ENCODE measurements around the gene PCSK5. TPM values are rescaled to one million over a fixed set of nuclear protein-coding genes. Genes with fewer than 3 reads are reported as not detected.
"Not testable (repeated sequence)": the region's sequence is repeated elsewhere in the genome, so short reads cannot be mapped to it uniquely, and the experiment has no call there.

The PCSK5 gene
- total RNA-seq, 1 experiment from 2014 or later, result 7.5 TPM

DNA sequence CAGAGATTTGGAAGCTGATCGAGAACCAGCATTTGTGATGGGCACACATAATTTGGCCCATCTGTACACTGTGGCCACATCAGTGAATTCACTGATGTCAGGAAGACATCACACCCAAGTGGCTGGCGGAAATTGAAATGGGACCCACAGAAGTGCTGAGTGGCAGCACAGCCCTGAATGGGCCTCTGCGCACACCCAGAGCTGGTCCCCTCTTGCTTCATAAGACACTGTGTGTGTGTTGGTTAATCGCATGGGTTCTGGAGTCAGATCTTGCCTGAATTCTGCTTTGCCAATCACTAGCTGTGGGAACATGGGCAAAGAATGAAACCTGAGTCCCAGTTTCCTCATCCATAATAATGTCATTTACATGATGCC is 72.2 kb downstream of the PCSK5 start:
- H3K79me1 ChIP-seq (ENCODE audit: insufficient read depth, low read depth, low read length, poor library complexity, severe bottlenecking), result no peaks in the 10 kb centered on the region
- H3K23ac ChIP-seq (ENCODE audit: insufficient read length, low read depth, low read length), result no peak overlapping the region
- H3T11ph ChIP-seq (ENCODE audit: low read length), result no peak overlapping the region
- H3K18ac ChIP-seq (ENCODE audit: insufficient read length, low read depth, low read length), result no peak overlapping the region
- H3K79me2 ChIP-seq (ENCODE audit: insufficient read depth, low read length), result peaks cover 4% of the 10 kb centered on the region; the same call in 1 of the 2 replicates
- H4K91ac ChIP-seq (ENCODE audit: insufficient read length, low read depth, low read length), result no peak overlapping the region
- DNase-seq, result no peak
- no peak overlapping the region for H2BK120ac ChIP-seq (ENCODE audit: low read depth, low read length, poor library complexity, severe bottlenecking)
- H2AFZ ChIP-seq (ENCODE audit: low read length), result no peak overlapping the region
- peaks cover 13 to 15% of the 10 kb centered on the region in 2 experiments for H3K4me1 Mint-ChIP-seq
- no peaks in the 10 kb centered on the region for H3K27me3 ChIP-seq (ENCODE audit: insufficient read depth, low read length)
- no peak overlapping the region for H3K4ac ChIP-seq (ENCODE audit: low read depth, low read length)
- no peak overlapping the region for H2AK5ac ChIP-seq (ENCODE audit: insufficient read length, low read length)
- no peak overlapping the region for H4K8ac ChIP-seq (replicated peaks; ENCODE audit: insufficient read length, low read depth, low read length)
- no peak overlapping the region for H3K27ac ChIP-seq (ENCODE audit: insufficient read length, low read depth, low read length)
- H3K9me3 ChIP-seq (ENCODE audit: control insufficient read depth, low read depth, low read length), result no peaks in the 10 kb centered on the region
- no peak overlapping the region for H3K9ac ChIP-seq (ENCODE audit: extremely low read depth, insufficient read length, low read length)
- H3K27me3 Mint-ChIP-seq (ENCODE audit: low read depth), result no peaks in the 10 kb centered on the region
- H3K56ac ChIP-seq (ENCODE audit: insufficient read length, low read depth, low read length), result no peak overlapping the region
- H3K23me2 ChIP-seq (ENCODE audit: insufficient read length, low read depth, low read length, poor library complexity, severe bottlenecking), result no peaks in the 10 kb centered on the region
- no peaks in the 10 kb centered on the region; the same call in 1 of the 2 replicates for H3K4me1 ChIP-seq (ENCODE audit: insufficient read depth, low read length)
- 0 out of 7 replicates have a peak overlapping the region, but pooled peaks of 1 of the 3 experiments have one; percentile 90 for H3K27ac Mint-ChIP-seq
- H2BK5ac ChIP-seq (ENCODE audit: insufficient read length, low read length), result no peak overlapping the region
- no peak overlapping the region for H3K4me2 ChIP-seq (ENCODE audit: insufficient read depth, insufficient read length, low read length)
- no peaks in the 10 kb centered on the region for H4K20me1 ChIP-seq (ENCODE audit: control insufficient read depth, insufficient read depth, insufficient read length)
- H2BK12ac ChIP-seq (ENCODE audit: insufficient read length, low read depth, low read length), result no peak overlapping the region
- TF ChIP-seq CTCF (conservative IDR thresholded peaks at IDR 0.05), result no peak
- no peak overlapping the region for H3K4me3 Mint-ChIP-seq
- H3K14ac ChIP-seq (ENCODE audit: insufficient read depth, low read length), result no peak overlapping the region; the same call in 1 of the 2 replicates
- H3K9me3 Mint-ChIP-seq, result no peaks in the 10 kb centered on the region; a peak in 1 of 5 replicates
- H3K36me3 Mint-ChIP-seq (ENCODE audit: insufficient read depth in 1 of 3, low read depth in 3 of 3), result no peaks in the 10 kb centered on the region
- no peak overlapping the region for H2BK20ac ChIP-seq (ENCODE audit: low read depth, low read length, poor library complexity, severe bottlenecking)
- H4K5ac ChIP-seq (ENCODE audit: insufficient read length, low read depth, low read length), result no peak overlapping the region
- no CpG with 5 or more reads among the region's 4 CpGs for WGBS (ENCODE audit: extremely low coverage, insufficient read length, low lambda C conversion rate)
- no peak overlapping the region for H2BK15ac ChIP-seq (ENCODE audit: low read depth, low read length)

- not testable (repeated sequence) for H3K9me3 ChIP-seq (ENCODE audit: control insufficient read depth, low read depth, low read length); H3K23ac ChIP-seq (ENCODE audit: insufficient read length, low read depth, low read length); H3K9ac ChIP-seq (ENCODE audit: extremely low read depth, insufficient read length, low read length); H2BK15ac ChIP-seq (ENCODE audit: low read depth, low read length); H3K27me3 ChIP-seq (ENCODE audit: insufficient read depth, low read length); H3K4me1 ChIP-seq (ENCODE audit: insufficient read depth, low read length); H3K36me3 Mint-ChIP-seq (ENCODE audit: insufficient read depth in 1 of 3, low read depth in 3 of 3); H3K14ac ChIP-seq (ENCODE audit: insufficient read depth, low read length); H4K5ac ChIP-seq (ENCODE audit: insufficient read length, low read depth, low read length); H3K4ac ChIP-seq (ENCODE audit: low read depth, low read length); H3K23me2 ChIP-seq (ENCODE audit: insufficient read length, low read depth, low read length, poor library complexity, severe bottlenecking); H3K56ac ChIP-seq (ENCODE audit: insufficient read length, low read depth, low read length); H4K8ac ChIP-seq (replicated peaks; ENCODE audit: insufficient read length, low read depth, low read length); H3K27me3 Mint-ChIP-seq (ENCODE audit: low read depth); DNase-seq; H2AFZ ChIP-seq (ENCODE audit: low read length); H2BK20ac ChIP-seq (ENCODE audit: low read depth, low read length, poor library complexity, severe bottlenecking); H2BK5ac ChIP-seq (ENCODE audit: insufficient read length, low read length); H2BK120ac ChIP-seq (ENCODE audit: low read depth, low read length, poor library complexity, severe bottlenecking); H3K9me3 Mint-ChIP-seq; H2BK12ac ChIP-seq (ENCODE audit: insufficient read length, low read depth, low read length); H2AK5ac ChIP-seq (ENCODE audit: insufficient read length, low read length); H3K27ac ChIP-seq (ENCODE audit: insufficient read length, low read depth, low read length); H3K18ac ChIP-seq (ENCODE audit: insufficient read length, low read depth, low read length); H3K4me3 Mint-ChIP-seq; H3K4me2 ChIP-seq (ENCODE audit: insufficient read depth, insufficient read length, low read length); H3K79me1 ChIP-seq (ENCODE audit: insufficient read depth, low read depth, low read length, poor library complexity, severe bottlenecking); H4K20me1 ChIP-seq (ENCODE audit: control insufficient read depth, insufficient read depth, insufficient read length); H3T11ph ChIP-seq (ENCODE audit: low read length); H3K27ac Mint-ChIP-seq; H4K91ac ChIP-seq (ENCODE audit: insufficient read length, low read depth, low read length); H3K79me2 ChIP-seq (ENCODE audit: insufficient read depth, low read length)
- WGBS (ENCODE audit: extremely low coverage, insufficient read length, low lambda C conversion rate), result no CpG with 5 or more reads among the region's 9 CpGs
- peaks cover 13 to 15% of the 10 kb centered on the region in 2 experiments for H3K4me1 Mint-ChIP-seq
Measured at GRCh38 chr9:75963321-75963720, 72.8 kb downstream of the PCSK5 start.

Measured in H9 (cell line).